NCI-H2171 treated with DMSO at 0.1 percent for 48 hours (cell line): ENCODE results near the gene DGKB.

ENCODE experiments used
- DNase-seq: peaks from one replicate; lab custom pipeline; 2025; lab: John Stamatoyannopoulos, UW

DGKB gene

GRCh38 chr7:14859267-14859666 is 43.3 kb downstream of the DGKB start:
- no peak for DNase-seq

- DNase-seq = no peak
These were observed 43.7 kb downstream of the DGKB start for GRCh38 chr7:14858866-14859265.

GRCh38 chr7:14858410-14858809 is 44.1 kb downstream of the DGKB start:
- DNase-seq = peak; percentile 36

- peak; percentile 4 for DNase-seq
These were observed 47.3 kb downstream of the DGKB start for GRCh38 chr7:14855033-14855794.

GRCh38 chr7:14854471-14854870 is 48.1 kb downstream of the DGKB start:
- no peak for DNase-seq

- DNase-seq = peak; percentile 12
These were observed 50.9 kb downstream of the DGKB start for GRCh38 chr7:14851610-14852009.

- DNase-seq = no peak
These were observed 52.5 kb downstream of the DGKB start for GRCh38 chr7:14850039-14850438.

- no peak for DNase-seq
These were observed 56.1 kb downstream of the DGKB start for GRCh38 chr7:14846405-14846804.

GRCh38 chr7:14843755-14844154 is 58.8 kb downstream of the DGKB start:
- DNase-seq = no peak

- DNase-seq = peak; percentile 21
These were observed 60.0 kb downstream of the DGKB start for GRCh38 chr7:14842523-14842922.

GRCh38 chr7:14841869-14842268 is 60.7 kb downstream of the DGKB start:
- no peak for DNase-seq

- no peak for DNase-seq
These were observed 61.5 kb downstream of the DGKB start for GRCh38 chr7:14841086-14841485.

GRCh38 chr7:14839307-14839706 is 63.2 kb downstream of the DGKB start:
- DNase-seq = peak; percentile 13

- DNase-seq = no peak
These were observed 65.3 kb downstream of the DGKB start for GRCh38 chr7:14837216-14837615.

- DNase-seq = peak; percentile 96
These were observed 65.9 kb downstream of the DGKB start for GRCh38 chr7:14836571-14837189.

- DNase-seq = peak; percentile 15
These were observed 66.5 kb downstream of the DGKB start for GRCh38 chr7:14836006-14836405.

- DNase-seq = peak; percentile 20
These were observed 67.2 kb downstream of the DGKB start for GRCh38 chr7:14835384-14835783.

GRCh38 chr7:14834883-14835282 is 67.7 kb downstream of the DGKB start:
- DNase-seq = no peak

- no peak for DNase-seq
These were observed 68.1 kb downstream of the DGKB start for GRCh38 chr7:14834456-14834855.

GRCh38 chr7:14833707-14834106 is 68.8 kb downstream of the DGKB start:
- no peak for DNase-seq

GRCh38 chr7:14828053-14828452 is 74.5 kb downstream of the DGKB start:
- DNase-seq = no peak

- no peak for DNase-seq
These were observed 76.1 kb downstream of the DGKB start for GRCh38 chr7:14826426-14826825.

- no peak for DNase-seq
These were observed 76.6 kb downstream of the DGKB start for GRCh38 chr7:14825912-14826311.

GRCh38 chr7:14822481-14822854 is 80.1 kb downstream of the DGKB start:
- no peak for DNase-seq
